ENCODE data around the gene GPR15LG.
A peak's percentile ranks its signal among the peaks of the same experiment; 100 is the strongest.

GPR15LG gene

DNA sequence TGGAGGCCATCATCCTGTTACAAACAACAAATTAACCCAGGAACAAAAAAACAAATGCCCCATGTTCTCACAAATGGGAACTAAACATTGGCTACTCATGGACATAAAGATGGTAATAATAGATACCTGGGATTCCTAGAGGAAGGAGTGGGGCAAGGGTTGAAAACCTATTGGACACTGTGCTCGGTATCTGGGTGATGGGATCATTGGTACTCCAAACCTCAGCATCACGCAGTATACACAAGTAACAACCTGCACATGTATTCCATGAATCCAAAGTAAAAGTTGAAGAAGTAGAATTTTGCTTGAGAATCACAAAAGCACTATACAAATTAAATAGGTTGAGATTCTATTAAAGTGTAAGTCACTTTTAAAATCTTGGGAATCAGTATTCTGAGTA, 17.6 kb upstream of the GPR15LG start:
- H3K27ac ChIP-seq = no peak overlapping the region
- TF ChIP-seq, protein P1, sequence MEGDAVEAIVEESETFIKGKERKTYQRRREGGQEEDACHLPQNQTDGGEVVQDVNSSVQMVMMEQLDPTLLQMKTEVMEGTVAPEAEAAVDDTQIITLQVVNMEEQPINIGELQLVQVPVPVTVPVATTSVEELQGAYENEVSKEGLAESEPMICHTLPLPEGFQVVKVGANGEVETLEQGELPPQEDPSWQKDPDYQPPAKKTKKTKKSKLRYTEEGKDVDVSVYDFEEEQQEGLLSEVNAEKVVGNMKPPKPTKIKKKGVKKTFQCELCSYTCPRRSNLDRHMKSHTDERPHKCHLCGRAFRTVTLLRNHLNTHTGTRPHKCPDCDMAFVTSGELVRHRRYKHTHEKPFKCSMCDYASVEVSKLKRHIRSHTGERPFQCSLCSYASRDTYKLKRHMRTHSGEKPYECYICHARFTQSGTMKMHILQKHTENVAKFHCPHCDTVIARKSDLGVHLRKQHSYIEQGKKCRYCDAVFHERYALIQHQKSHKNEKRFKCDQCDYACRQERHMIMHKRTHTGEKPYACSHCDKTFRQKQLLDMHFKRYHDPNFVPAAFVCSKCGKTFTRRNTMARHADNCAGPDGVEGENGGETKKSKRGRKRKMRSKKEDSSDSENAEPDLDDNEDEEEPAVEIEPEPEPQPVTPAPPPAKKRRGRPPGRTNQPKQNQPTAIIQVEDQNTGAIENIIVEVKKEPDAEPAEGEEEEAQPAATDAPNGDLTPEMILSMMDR (conservative IDR thresholded peaks at IDR 0.05) = no peak
- no peak for TF ChIP-seq ZFX (IDR thresholded peaks at IDR 0.05)

DNA sequence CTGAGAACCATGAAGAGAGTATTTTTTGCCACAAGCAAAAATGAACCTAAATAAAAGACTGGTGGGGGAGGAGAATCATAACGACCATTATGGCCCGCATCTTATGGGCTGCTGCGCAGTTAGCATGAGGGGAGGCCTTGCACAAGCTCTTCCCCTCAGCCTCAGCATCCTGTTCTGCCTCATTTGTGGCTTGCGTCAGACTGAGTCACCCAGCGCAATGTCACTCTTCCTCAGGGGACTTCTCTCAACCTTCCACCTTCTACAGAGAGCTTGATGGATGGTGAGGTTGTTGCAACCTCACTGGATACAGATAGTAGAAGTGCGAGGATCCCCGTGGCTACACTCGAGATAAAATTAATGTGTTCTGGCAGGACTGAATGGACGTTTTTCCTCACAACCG, 16.8 kb upstream of the GPR15LG start:
- H3K27ac ChIP-seq = no peak overlapping the region
- TF ChIP-seq ZFX (IDR thresholded peaks at IDR 0.05) = no peak
- TF ChIP-seq, protein P1 (conservative IDR thresholded peaks at IDR 0.05) = no peak

DNA sequence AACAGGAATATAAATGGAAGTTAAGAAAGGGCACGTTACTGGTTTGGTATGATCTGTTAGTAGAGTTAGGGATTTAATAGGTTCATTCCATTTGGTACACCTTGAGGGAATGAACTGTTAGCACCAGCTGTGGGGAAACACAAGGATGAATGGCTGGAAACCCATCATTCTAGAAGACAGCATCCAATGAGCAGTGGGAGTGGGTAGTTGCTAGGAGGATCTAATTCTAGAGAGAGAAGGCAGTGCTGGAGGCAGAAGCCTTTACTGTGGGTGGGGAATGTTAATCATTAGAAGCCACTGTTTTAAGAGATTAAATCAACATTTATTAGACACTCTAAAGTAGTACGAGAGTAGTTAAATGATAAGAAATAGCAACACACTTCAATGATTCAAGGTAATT, 15.5 kb upstream of the GPR15LG start:
- no peak overlapping the region for H3K27ac ChIP-seq
- TF ChIP-seq ZFX (IDR thresholded peaks at IDR 0.05) = no peak
- TF ChIP-seq, protein P1 (conservative IDR thresholded peaks at IDR 0.05) = no peak

DNA sequence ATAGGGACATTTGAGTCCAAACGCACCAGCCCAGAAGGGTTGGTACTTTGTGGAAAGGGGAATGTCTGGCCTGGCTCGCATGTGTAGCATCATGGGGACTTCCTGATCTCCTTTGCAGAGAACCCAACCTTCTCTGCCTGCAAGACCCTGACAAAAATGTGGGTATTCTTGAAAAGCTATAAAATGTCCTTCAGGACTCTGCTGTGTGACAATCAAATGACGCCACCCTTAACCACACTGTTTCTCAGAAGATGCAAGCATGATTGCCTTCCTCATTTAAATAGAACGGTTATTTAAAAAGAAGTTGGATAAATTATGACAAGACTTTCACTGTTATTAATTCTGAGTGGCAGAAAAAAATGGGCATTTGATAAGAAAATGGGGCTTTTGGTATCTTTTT, 15.1 kb upstream of the GPR15LG start:
- H3K27ac ChIP-seq = no peak overlapping the region
- TF ChIP-seq ZFX (IDR thresholded peaks at IDR 0.05) = no peak
- TF ChIP-seq, protein P1 (conservative IDR thresholded peaks at IDR 0.05) = no peak

DNA sequence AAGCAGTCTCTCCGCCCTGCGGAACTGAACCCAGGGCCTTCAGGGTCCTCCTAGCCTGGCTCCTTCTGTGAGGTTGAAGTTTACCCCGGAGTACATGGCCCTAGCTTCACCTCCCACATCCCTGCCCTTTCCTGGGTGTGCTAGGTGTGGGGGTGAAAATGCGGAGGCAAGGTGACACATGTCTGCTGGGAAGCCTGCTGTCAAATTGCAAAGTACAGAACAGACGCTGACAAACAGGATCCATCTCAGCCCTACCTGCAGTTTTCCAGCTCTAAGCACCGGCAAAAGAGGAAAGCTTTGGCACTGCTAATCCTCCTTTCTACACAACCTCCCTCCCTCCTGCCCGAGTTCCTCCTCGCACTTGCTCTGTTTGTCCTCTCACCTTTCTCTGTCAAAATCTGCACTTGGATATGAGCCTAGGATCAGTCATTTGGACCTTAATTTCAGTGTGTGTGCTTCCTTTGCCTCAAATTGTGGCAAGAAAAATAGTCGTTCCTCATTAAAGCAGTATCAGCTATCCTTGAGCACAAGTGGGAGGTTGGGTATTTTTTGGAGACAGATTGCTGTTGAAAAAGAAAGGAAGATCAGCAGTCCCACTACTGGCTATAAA, 14.4 kb upstream of the GPR15LG start:
- no peak overlapping the region for H3K27ac ChIP-seq
- TF ChIP-seq, protein P1 (conservative IDR thresholded peaks at IDR 0.05) = no peak
- no peak for TF ChIP-seq ZFX (IDR thresholded peaks at IDR 0.05)

DNA sequence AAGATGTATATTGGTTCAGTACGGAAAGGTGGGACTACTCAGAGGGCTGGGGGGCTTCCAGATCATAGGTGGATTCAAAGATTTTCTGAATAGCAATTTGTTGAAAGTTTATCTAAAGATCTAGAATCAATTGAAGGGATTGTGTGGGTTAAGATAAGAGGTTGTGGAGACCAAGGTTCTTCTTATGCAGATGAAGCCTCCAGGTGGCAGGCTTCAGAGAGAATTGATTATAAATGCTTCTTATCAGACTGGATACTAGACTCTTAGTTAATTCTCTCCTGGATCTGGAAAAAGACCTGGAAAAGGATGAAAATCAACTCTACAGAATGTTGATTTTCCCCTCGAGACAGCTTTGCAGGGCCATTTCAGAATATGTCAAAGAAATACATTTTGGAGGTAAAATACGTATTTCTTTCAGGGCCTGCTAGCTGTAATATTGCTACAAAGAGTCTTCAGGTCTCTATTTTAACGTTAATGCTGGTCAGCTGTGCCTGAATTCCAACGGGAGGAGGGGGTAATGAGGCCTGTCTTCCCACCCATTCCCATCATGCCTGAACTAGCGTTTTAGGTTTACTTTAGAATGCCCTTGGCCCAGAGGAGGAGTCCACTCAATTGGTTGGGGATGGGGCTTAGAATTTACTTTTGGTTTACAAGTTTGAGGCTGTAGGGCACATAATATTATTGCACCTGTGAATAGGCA, 12.8 kb upstream of the GPR15LG start:
- H3K27ac ChIP-seq = no peak overlapping the region
- TF ChIP-seq, protein P1 (conservative IDR thresholded peaks at IDR 0.05) = peak; percentile 26
- TF ChIP-seq ZFX (IDR thresholded peaks at IDR 0.05) = no peak

DNA sequence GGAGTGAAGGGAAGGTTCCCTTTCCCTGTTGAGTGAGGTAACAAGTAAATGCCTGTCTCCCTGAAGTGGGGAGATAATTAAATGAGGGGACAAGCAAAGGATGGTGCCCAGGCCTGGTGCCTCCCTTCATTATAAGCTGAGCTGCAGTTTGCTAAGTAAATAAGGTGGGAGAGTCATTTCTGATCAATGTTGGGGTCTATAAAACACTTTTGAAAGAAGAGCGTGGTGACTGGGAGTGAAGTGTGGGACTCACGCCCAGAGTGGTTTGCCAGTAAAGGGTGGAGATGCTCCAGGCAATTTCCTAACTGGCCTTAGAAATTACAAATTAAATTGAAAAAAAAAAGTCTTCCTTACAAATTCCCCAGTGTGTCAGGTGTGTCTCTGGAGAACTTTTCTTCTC, 9.6 kb upstream of the GPR15LG start:
- no peak overlapping the region for H3K27ac ChIP-seq
- TF ChIP-seq, protein P1 (conservative IDR thresholded peaks at IDR 0.05) = no peak
- TF ChIP-seq ZFX (IDR thresholded peaks at IDR 0.05) = no peak
